ENCODE data around the gene PLCB3.

PLCB3 gene

DNA sequence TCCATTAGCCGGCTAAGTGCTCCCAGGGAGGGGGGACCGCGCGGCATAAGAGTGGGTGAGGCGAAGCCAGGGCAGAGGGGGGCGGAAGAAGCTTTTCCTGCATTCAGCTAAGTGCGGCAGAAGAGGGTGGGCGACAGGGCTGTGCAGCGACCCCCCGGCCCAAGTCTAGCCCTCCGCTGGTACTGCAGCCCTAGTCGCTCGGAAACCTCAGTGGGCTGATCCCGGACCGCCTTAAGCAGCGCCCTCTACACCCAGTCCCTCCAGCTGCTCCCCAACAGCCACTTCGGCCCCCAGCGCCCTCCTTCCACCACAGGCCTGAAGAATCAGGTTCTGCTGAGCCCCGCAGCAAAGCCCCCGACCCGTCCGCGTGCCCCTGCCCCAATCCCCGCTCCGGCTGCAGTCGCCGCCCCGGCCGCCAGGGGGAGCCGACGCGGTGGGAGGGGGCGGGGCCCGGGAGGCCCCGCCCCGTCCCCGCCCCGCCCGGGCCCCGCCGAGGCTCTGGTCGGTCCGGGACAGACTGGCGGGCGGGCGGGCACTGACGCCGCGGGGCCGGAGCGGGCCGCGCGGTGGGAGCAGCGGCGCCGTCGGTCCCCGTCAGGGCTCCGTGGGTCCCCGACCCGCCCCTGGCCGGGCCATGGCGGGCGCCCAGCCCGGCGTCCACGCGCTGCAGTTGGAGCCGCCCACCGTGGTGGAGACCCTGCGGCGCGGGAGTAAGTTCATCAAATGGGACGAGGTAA is at the start of gene PLCB3:
Gene PLCB3, plus strand, starts transcription at position 515 of the 737 bp plus-strand sequence. Its CDS starts 120 bp downstream, at position 635.
- peak; percentile 29 for DNase-seq (ENCODE audit: low read depth)

DNA sequence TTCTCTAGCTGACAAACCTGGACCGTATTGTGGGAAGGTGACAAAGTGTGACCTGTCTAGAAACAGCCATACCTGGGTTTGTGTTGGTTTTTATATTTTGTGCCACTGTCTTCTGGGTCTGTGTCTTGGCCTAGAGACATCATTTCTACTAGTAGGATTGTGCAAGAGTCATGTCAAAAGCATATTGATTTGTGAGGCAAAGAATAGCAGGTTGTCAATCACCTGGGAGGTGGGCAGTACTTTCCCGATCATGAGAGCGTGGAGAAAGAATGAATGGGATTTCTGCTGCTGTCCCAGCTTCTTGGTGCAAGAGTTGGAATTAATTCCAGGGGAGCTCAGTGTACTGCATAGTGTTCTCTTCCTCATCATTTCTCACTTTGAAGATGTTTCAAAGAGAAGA is 49.8 kb upstream of the PLCB3 start:
- DNase-seq (ENCODE audit: low read depth), result no peak

DNA sequence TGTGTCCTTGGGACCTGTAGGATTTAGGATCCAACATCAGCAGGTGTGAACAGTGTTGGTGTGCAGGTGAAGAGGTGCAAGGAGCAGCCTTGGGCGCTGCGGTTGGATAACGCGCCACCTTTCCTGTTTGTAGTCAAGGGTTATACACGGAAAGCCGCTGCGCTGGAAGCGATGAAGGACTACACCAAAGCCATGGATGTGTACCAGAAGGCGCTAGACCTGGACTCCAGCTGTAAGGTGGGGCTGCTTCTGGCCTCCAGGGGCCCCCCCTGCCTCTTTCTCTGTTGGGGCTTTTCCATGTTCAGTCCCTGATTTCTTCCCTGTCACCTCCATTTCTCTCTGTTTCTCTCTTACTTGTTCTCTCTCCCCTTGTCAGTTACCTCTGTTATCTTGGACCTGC is 48.3 kb upstream of the PLCB3 start:
- no peak for DNase-seq (ENCODE audit: low read depth)

DNA sequence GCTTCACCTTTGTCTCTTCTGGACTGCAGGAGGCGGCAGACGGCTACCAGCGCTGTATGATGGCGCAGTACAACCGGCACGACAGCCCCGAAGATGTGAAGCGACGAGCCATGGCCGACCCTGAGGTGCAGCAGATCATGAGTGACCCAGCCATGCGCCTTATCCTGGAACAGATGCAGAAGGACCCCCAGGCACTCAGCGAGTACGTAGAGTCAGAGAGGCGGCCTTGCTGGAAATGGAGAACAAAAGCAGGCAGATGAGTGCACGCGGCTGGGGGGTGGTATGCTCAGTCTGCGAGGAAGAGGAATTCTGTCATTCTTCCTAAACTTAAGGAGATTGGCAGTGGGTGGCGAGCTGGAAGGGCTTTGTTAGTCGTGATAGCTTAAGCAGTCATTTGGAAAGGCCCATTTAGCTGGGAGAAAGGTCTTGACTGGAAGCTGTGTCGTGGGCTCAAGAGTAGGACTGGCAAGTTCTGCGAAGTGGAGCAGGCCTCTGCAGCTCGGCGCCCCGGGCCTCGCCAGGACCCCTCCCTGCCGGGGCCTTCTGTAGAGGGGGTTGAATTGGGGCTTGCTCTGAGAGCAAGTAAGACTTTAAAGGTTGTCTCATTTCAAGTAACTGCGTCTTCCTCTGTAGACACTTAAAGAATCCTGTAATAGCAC is 47.8 kb upstream of the PLCB3 start:
- DNase-seq (ENCODE audit: low read depth), result no peak

DNA sequence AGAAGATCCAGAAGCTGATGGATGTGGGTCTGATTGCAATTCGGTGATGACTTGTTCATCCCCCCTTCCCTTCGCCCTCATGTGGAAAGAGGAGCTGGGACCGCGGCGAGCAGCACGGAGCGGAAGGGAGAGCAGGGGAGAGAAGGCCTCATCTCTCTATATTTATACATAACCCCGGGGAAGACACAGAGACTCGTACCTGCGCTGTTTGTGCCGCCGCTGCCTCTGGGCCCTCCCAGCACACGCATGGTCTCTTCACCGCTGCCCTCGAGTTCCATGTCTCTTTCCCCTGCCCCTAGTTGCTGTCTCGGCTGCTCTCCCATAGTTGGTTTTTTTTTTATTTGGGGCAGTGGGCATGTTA is 47.3 kb upstream of the PLCB3 start:
- no peak for DNase-seq (ENCODE audit: low read depth)

DNA sequence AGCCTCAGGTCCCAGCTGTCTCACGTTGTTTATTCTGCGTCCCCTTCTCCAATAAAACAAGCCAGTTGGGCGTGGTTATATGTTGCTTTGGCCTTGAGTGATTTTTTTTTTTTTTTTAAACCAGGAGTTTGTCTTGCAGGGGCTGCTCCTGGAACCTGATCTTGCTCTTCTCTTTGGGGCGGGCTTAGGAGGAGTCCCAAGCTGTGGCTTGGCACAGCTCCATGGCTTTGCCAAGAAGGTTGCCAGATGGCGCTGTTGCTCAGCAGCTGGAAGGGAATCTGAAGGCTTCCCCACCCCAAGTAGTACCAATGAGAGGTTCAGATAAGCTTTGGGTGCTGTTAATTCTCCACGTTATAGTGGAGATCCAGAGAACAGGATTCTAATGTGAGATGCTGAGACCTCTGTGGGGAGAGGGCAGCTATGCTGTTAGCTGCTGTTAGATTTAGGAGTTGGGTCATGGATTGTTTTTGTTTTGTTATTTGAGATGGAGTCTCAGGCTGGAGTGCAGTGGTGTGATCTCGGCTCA is 46.8 kb upstream of the PLCB3 start:
- peak; percentile 98 for DNase-seq (ENCODE audit: low read depth)

DNA sequence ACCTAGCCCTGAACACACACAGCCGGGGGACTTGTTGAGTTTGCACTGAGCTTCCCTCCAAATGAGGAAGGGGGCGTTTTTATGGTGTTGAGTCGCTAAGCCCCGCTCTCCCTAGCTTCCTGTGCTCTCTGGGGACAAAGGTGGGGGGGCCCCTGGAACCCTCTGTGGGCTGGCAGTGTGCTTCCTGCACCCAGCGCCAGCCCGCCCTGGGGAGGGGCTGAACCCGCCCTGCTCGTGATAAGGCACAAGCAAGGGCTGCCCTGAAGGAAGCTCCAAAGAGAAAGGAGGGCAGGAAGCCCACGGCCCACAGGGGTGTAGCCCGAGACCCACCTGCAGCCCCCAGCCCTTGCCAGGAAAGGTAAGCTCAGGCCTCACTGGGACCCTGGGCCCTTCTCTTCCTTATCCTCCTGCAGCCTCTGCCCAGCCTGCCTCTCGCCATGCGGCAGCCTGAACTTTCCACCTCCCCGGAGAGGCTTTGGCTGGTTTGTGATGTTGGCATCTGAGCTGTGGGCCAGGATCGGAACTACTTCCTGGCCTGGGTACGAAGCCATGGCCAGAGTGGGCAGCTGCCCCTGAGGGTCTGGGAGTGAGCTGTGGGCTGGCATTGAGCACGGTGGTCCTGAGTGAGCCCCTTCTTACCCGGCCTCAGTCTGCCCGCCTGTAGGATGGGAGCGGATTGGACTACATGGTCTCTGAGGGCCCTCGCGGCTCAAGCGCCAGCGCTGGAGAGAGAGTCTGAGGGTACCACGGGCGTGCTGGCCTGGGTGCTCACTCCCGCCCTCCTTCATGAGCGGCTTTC is 44.7 kb upstream of the PLCB3 start, which contains the start of gene FERMT3:
Gene FERMT3, plus strand, starts transcription at position 265 of the 799 bp plus-strand sequence. CDS start 644 bp downstream, outside the sequence.
- DNase-seq (ENCODE audit: low read depth), result no peak

DNA sequence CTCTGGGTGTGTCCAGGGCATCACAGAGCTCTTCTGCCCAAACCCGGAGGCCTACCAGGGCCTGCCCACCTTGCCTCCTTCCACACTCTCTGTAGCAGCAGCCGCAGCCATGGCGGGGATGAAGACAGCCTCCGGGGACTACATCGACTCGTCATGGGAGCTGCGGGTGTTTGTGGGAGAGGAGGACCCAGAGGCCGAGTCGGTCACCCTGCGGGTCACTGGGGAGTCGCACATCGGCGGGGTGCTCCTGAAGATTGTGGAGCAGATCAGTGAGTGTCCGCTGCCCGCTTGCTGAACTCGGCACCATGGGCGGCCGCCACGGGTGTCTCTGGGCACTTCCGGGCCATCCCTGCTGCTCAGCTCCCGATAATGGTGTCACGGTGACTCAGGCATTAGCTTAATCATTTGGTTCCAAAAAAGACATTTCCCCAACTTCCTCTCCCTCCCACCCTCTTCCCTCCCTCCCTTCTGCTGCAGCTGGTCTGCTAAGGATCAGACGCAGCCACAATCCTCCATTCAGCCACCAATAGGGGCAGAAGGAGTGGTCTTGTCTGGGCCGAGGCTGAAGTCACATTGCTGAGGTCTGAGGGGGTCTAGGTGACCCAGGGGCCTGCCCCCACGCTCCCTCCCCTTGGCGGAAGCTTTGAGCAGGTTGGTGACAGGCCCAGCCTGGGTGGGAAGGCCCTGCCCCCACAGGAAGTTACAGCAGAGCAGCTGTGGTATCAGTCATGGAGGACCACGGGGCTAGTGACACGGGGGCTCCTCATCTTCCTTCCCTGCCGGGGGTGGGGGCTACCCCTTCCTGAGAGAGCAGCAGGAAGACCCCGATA is 43.9 kb upstream of the PLCB3 start:
- DNase-seq (ENCODE audit: low read depth), result peak; percentile 70

DNA sequence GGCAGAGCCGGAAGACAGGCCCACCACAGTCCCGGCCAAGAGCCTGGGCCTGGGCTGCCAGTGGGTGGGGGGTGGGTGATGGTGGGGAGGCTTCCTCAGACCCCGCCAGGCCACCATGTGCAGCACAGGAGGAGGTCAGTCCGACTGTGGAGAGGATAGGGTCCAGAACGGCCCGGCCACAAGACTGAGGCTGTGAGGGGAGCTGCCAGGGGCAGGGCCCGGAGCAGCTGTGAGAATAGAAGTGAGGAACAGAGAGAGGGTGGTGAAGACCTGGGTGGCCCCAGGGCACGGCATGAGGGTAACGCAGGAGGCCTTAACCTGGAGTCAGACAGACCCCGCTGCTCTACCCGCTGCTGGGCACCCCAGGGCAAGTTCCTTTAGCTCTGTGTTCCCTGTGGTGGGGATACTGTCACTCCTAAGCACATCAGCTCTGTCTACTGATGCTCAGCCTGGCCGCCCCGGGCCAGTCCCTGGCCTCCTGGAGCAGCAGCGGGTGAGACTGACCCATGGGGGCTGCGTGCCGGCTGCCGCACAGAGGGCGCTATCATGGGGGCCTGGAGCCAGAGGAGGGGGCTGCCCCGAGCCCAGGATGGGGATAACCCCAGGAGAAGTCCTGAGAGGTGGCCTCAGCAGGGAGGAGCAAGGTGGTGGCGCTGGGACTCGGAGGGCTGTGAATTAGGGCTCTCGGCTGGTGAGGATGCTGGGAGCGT is 43.1 kb upstream of the PLCB3 start:
- DNase-seq (ENCODE audit: low read depth), result no peak

DNA sequence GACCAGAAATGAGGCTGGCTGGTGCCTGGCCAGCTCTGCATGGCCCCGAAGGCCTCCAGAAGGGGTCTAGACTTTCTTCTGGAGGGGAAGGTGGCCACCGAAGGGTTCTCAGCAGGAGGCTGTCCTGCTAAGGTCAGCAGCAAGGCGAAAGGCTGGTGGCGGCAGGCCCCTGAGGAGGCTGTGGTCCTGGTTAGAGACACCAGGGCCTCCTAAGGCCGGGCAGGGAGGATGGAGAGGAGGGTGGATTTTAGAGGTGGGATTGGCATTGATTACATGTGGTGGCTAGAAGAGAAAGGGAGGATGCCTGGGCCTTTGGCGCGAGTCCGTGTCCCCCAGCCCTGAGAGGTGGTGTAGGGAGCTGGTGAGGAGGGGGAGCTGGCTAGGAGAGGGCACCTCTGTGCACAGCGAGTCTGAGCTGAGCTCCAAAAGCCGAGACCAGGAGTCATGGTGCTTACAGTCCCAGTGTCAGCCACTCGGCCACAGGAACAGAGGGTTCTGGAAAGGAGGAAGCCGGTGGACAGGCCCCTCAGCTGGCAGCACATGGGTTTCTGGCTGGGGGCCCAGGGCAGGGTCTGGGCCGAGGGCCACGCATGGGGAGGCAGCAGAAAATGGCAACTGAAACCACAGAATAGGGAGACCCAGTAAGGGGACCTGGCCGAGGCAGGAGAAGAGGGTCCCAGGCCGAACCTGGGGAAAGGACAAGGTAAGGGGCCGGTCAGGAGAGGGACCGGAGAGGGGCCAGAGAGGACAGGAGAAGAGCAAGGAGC is 42.4 kb upstream of the PLCB3 start:
- DNase-seq (ENCODE audit: low read depth), result no peak

DNA sequence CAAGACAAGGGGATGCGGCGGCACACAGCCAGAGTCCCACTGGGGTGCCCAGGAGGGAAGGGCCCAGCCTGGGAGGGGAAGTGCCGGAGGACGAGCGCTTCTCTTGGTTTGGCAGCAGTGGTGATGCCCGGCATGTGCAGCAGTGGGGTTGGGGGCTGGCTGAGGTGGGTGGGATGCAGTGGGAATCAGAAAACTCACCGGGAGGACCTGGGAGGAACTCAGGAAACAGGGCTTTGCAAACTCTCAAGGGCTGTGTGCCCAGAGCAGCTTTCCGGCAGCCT is 41.8 kb upstream of the PLCB3 start:
- no peak for DNase-seq (ENCODE audit: low read depth)

DNA sequence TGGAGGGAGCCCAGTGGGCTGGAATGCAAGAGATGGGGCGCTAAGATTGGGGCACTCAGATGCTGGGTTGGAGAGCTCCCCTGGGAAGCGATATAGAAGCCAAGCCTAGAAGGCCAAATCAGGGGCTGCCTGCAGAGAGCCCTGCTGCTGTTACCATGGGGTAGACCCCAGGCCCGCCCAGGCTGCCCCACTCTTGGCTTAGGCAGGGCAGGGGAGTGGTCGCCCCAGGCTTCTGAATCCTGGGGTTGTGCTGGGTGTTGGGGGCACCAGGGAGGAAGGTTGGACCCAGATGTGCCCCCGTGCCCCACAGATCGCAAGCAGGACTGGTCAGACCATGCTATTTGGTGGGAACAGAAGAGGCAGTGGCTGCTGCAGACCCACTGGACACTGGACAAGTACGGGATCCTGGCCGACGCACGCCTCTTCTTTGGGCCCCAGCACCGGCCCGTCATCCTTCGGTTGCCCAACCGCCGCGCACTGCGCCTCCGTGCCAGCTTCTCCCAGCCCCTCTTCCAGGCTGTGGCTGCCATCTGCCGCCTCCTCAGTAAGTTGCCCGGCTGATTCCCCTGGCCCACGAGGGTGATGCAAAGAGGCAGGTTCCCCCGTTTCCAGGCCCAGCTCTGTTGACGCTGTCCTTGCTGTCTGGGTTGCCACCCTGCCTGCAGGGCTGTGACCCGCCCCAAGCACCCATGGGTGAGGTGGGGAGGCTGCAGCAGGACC is 40.9 kb upstream of the PLCB3 start:
- DNase-seq (ENCODE audit: low read depth), result no peak

DNA sequence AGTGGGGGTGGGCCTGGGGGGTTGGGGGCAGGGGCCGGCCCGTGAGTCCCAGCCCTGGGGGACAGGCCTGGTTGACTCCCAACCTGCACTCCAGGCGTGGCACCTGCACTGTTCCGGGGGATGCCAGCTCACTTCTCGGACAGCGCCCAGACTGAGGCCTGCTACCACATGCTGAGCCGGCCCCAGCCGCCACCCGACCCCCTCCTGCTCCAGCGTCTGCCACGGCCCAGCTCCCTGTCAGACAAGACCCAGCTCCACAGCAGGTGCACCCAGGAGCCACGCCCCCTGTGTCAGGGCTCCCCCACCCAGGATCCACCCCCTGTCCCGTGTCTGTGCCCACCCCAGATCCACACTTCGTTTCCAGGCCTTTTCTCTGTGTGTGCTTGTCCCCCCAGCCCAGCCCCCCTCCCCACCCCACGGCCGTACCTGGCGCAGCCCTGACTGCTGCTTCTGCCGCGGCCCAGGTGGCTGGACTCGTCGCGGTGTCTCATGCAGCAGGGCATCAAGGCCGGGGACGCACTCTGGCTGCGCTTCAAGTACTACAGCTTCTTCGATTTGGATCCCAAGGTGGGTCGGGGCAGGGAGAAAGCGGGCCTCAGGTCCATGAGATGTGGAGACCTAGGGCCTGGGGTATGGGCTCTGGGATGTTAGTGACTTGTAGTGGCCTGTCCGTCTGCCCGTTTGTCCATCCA is 40.0 kb upstream of the PLCB3 start:
- no peak for DNase-seq (ENCODE audit: low read depth)

DNA sequence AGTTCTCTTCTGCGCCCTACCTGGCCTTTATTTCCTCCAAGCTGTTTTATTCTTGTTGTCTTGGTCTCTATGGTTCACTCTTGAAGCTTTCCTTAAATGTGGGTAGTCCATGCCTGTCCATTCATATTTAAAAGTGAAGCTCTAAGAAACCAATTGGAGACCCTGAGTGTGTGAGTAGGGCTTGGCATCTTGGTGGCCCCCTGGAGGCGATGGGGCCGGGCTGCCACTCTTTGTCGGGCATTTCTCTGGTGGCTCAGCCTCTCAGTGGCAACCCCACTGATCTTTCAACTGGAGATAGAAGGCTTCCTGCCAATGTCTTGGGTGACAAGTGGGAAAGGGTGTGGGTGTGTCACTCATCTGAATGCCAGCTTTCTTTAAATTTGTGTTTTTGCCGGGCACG is 34.5 kb upstream of the PLCB3 start:
- DNase-seq (ENCODE audit: low read depth), result no peak

DNA sequence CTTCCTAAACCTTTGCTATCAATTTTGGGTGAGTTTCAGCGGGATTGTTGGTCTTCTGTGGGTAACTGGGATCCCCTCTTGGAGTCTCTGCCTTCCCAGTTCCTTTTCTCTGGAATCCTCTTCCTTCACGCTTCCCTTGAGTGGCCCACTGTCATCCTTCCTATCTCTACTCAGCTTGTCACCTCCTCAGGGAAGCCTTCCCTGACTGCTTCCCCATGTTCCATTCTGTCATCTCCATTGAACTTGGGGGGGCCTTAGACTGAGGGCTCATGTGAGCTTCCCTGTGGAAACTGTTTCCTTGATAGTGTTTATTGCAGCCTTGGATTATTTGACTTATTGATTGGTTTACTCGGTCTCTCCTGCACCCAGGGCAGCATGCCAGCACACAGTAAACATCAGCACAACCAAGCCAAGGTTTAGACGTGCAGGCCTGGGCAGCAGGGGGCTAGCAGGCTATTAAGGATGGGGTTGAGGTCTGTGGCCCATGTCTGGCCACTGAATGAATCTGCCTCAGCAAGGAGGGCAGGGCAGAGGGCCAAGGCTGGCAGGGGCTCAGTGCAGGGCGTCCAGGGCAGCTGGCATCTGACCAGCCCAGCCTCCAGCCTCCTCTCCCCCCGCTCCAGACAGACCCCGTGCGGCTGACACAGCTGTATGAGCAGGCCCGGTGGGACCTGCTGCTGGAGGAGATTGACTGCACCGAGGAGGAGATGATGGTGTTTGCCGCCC is 32.5 kb upstream of the PLCB3 start:
- no peak for DNase-seq (ENCODE audit: low read depth)

DNA sequence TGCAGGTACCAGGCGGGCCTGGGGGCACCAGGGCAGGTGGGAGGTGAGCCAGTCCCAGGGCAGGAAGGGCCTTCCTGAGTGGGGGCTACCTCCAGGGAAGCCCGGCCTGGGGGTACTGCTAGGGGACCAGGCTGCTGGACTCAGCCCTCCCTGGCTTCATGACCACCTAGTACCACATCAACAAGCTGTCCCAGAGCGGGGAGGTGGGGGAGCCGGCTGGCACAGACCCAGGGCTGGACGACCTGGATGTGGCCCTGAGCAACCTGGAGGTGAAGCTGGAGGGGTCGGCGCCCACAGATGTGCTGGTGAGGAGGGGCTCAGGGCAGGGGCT is 32.0 kb upstream of the PLCB3 start:
- DNase-seq (ENCODE audit: low read depth), result no peak

DNA sequence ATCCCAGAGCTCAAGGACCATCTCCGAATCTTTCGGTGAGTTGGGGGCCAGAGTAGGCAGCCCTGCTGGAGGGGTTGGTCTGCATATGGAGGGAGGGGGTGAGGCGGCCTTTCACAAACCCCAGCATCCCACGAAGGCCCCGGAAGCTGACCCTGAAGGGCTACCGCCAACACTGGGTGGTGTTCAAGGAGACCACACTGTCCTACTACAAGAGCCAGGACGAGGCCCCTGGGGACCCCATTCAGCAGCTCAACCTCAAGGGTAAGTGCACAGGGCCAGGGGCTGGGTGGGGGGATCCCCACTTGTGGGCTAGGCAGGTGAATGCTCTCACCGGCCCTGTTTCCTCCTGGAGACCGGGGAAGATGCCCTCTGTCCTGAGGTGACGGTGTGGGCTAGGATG is 31.6 kb upstream of the PLCB3 start:
- no peak for DNase-seq (ENCODE audit: low read depth)

DNA sequence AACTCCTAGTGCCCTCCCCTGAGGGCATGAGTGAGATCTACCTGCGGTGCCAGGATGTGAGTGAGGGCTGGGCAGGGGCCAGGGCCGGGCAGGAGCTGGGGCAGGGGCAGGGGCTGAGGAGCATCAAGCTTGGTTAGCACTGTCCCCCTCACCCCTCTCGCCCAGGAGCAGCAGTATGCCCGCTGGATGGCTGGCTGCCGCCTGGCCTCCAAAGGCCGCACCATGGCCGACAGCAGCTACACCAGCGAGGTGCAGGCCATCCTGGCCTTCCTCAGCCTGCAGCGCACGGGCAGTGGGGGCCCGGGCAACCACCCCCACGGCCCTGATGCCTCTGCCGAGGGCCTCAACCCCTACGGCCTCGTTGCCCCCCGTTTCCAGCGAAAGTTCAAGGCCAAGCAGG is 31.1 kb upstream of the PLCB3 start:
- DNase-seq (ENCODE audit: low read depth), result no peak

DNA sequence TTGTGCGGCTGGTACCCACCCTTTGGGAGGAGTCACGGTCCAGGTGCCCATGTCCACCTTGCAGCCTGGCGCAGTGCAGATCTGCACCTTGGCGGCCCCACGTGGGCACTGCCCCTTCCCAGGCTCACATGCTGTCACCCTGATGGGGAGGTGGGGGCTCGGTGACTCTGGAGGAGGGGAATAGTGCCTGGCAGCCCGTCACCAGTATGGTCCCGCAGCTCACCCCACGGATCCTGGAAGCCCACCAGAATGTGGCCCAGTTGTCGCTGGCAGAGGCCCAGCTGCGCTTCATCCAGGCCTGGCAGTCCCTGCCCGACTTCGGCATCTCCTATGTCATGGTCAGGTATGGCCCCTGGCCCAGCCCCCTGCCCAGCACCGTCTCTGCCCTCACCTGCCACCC is 30.5 kb upstream of the PLCB3 start:
- DNase-seq (ENCODE audit: low read depth), result no peak

All from iris pigment epithelial cell (primary cell).